Erythroblast (primary cell): ENCODE results near the gene PTPRD.

Source experiments
- GATA1 ChIP-seq: IDR thresholded peaks from 2 replicates; pipeline ENCODE4 v1.6.1; 2011; ENCODE audit warnings: low read depth, mild to moderate bottlenecking, control low read depth, low read length, moderate library complexity
- POLR2A ChIP-seq: IDR thresholded peaks from 2 replicates; pipeline ENCODE4 v1.6.1; 2011; ENCODE audit warnings: mild to moderate bottlenecking, low read length

GRCh38 chr9:8430945-8431344, 2181.9 kb downstream of the PTPRD start:
- TF ChIP-seq POLR2A (no peak), GATA1 (no peak)
